Brain microvascular endothelial cell (primary cell): ENCODE data around the gene ATP2A3.

Experiments used
- DNase-seq: peaks from one replicate; pipeline ENCODE4 v3.0.0-alpha.2; 2020
- H3K27ac ChIP-seq: fragments of 250-450 bp; sonication (Bioruptor Pico); 2 replicates; pipeline ENCODE4 v1.5.1; 2020; ENCODE audit warnings: mild to moderate bottlenecking, moderate library complexity
- H3K27me3 ChIP-seq: fragments of 250-450 bp; sonication (Bioruptor Pico); replicated peaks from 2 replicates; pipeline ENCODE4 v1.5.1; 2020; ENCODE audit warnings: mild to moderate bottlenecking
- H3K36me3 ChIP-seq: fragments of 250-450 bp; sonication (Bioruptor Pico); replicated peaks from 2 replicates; pipeline ENCODE4 v1.5.1; 2020; ENCODE audit warnings: mild to moderate bottlenecking
- H3K4me3 ChIP-seq: 2 replicates; pipeline ENCODE4 v1.5.1; 2011; ENCODE audit warnings: low read depth, mild to moderate bottlenecking, control low read depth, low read length, moderate library complexity
- in situ Hi-C: cut with HindIII; loops from 2 replicates; pipeline ENCODE4 v1.10.0; 2017; ENCODE audit warnings: low sequenced_read_pairs, low pct_ligation_motif_present
- TF ChIP-seq, protein P1 (sequence below): IDR thresholded peaks from 2 replicates; pipeline ENCODE4 v1.5.1; 2011; ENCODE audit warnings: low read depth, mild to moderate bottlenecking, moderate library complexity, low read length, control low read depth, inconsistent platforms; ENCODE audit errors: missing control alignments

The ATP2A3 gene

DNA sequence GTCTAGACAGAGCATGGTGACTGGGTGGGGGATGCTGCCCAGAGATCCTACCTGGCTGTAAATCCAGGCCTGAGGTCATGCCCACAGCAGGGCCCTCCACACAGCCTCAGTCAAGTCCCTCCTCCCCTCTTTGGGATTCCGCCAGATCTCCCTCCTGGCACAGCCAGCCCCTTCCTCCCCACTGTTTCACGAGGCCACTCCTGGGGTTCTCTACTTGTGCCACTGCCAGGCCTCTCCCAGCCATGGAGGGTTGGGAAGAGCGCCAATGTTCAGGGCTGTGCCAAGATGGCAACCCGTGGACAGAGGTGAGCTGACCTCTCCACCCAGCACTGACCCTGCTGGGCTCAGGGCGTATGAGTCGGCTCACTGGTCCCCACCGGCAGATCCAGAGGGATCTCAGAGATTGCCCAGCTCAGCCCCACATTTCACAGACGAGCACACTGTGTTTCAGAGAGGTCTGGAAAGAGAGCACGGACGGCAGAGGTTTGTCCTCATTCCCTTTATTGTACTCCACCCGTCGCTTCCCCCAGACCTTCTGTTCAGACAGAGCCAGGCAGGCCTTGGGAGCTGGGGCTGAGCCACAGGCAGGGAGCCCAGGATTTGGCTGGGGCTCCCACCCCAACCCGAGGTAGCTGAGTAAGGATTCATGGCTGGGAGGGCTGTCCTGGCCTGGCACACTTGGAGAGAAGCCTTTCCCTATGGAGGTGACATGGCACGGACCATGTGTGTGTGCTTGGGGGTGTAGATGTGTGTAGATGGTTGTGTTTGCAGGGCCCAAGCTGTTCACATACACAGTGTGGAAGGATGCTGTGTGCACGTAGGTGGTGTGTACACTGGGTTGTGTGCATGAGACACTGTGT, 67.9 kb downstream of the ATP2A3 start:
- in situ Hi-C loops = no loop called here
- TF ChIP-seq, protein P1, sequence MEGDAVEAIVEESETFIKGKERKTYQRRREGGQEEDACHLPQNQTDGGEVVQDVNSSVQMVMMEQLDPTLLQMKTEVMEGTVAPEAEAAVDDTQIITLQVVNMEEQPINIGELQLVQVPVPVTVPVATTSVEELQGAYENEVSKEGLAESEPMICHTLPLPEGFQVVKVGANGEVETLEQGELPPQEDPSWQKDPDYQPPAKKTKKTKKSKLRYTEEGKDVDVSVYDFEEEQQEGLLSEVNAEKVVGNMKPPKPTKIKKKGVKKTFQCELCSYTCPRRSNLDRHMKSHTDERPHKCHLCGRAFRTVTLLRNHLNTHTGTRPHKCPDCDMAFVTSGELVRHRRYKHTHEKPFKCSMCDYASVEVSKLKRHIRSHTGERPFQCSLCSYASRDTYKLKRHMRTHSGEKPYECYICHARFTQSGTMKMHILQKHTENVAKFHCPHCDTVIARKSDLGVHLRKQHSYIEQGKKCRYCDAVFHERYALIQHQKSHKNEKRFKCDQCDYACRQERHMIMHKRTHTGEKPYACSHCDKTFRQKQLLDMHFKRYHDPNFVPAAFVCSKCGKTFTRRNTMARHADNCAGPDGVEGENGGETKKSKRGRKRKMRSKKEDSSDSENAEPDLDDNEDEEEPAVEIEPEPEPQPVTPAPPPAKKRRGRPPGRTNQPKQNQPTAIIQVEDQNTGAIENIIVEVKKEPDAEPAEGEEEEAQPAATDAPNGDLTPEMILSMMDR = no peak
- Histone ChIP-seq H3K27ac (no peak overlapping the region), H3K36me3 (no peaks in the 10 kb centered on the region), H3K27me3 (no peaks in the 10 kb centered on the region), H3K4me3 (no peak overlapping the region)
- no peak for DNase-seq

DNA sequence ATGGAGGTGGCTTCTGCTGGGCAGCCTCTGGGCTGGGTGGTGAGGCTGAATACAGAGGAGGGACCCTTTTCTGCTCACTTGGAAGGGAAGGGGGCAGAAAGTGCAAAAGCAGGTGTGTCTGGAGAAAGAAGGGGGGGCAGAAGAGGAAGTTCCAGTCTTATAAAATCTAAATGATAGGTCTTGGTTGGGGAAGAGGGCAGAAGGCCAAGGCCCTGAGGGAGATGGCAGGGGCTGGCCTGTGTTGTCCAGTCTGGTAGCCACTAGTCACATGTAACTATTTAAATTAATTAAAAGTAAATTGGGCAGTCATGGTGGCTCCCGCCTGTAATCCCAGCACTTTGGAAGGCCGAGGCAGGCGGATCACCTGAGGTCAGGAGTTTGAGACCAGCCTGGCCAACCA, 68.9 kb downstream of the ATP2A3 start:
- in situ Hi-C loops = no loop called here
- no peak for DNase-seq
- H3K27ac ChIP-seq = no peak overlapping the region
- no peaks in the 10 kb centered on the region for H3K36me3 ChIP-seq
- TF ChIP-seq, protein P1 = no peak
- H3K27me3 ChIP-seq = no peaks in the 10 kb centered on the region
- H3K4me3 ChIP-seq = no peak overlapping the region

DNA sequence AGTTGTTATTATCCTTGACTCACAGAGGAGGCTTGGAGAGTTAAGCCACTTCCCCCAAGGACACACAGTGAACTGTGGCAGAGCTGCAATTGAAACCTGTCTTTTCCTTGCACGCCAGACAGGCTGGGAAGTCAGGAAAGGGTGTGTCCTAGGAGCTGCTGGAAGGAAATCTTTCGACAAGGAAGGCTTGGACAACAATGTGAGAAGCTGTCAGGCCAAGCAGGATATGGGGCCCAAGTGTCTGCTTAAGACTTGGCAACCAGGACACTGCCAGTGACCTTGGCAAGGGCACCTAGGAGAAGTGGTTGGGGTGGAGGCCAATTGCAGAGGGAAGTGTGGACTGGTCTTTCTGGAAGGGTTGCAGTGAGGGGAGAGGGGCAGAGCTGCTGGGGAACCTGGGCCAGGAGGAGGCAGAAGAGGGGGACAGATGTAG, 69.3 kb downstream of the ATP2A3 start:
- in situ Hi-C loops = no loop called here
- TF ChIP-seq, protein P1 = no peak
- Histone ChIP-seq H3K27me3 (no peaks in the 10 kb centered on the region), H3K4me3 (no peak overlapping the region), H3K36me3 (no peaks in the 10 kb centered on the region), H3K27ac (no peak overlapping the region)
- DNase-seq = no peak

DNA sequence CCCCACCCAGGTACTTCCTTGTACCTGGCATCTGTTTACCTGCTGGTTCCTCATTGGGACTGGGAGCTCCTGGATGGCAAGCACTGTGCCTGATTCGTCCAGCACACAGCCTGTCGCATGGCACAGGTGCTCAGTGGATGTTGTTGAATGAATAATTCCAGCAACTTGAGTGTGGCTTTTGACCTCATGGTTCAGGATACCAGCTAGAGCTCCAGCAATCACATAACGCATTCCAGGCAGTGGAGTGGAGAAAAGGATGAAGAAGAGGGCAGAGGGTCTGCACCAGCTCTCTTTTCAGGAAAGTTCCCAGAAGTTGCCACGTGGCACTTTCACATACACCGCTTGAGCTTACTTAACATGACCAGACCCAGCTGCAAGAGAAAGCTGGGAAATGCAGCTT, 70.0 kb downstream of the ATP2A3 start:
- Histone ChIP-seq H3K27me3 (no peaks in the 10 kb centered on the region), H3K4me3 (no peak overlapping the region), H3K36me3 (no peaks in the 10 kb centered on the region), H3K27ac (no peak overlapping the region)
- TF ChIP-seq, protein P1 = no peak
- no peak for DNase-seq
- in situ Hi-C loops = no loop called here

DNA sequence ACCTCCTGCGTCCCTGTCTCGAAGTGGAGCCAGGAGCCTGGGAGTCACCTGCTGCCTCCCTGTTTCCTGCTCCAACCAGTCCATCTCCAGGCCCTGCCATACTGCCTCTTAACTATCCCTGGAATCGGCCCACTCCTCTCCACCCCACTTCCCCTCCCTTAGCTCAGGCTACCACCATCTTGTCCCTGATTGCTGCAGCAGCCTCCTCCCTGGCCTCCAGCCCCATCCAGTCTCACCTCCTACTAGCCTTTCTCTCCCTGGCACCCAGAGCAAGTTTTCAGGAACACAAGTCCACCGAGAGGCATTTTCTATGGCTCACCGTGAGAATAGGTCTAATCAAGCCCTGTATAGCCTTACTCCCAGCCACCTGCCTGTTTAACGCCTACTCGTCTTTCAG, 70.5 kb downstream of the ATP2A3 start:
- Histone ChIP-seq H3K4me3 (no peak overlapping the region), H3K36me3 (no peaks in the 10 kb centered on the region), H3K27me3 (no peaks in the 10 kb centered on the region), H3K27ac (no peak overlapping the region)
- in situ Hi-C loops = no loop called here
- TF ChIP-seq, protein P1 = no peak
- DNase-seq = no peak
